ENCODE measurements around the gene KANK4. TPM values are rescaled to one million over a fixed set of nuclear protein-coding genes. Genes with fewer than 3 reads are reported as not detected.

The KANK4 gene
- total and polyA plus RNA-seq, 3 donors from 2014 or later: 2.4 to 5.2 (median 2.9) TPM

- Histone ChIP-seq H3K27me3 (no peaks in the 10 kb centered on the region), H3K4me3 (no peak overlapping the region), H3K27ac (no peak overlapping the region), H3K36me3 (ENCODE audit: low read depth, missing control alignments) (no peaks in the 10 kb centered on the region), H3K4me1 (no peaks in the 10 kb centered on the region), H3K9me3 (no peaks in the 10 kb centered on the region)
- DNase-seq: no peak
- intact Hi-C loops (cut with DNase I; ENCODE audit: low total_unique reads): no loop called here
- 83 to 93% methylated on average over 5 of the region's 5 CpGs for WGBS, 2 donors
- TF ChIP-seq CTCF (IDR thresholded peaks at IDR 0.05) (no peak), POLR2A (IDR thresholded peaks at IDR 0.05) (no peak)
Observed at GRCh38 chr1:62315387-62315786, 3.8 kb downstream of the KANK4 start.

- H3K4me3 ChIP-seq: no peak overlapping the region
- DNase-seq: no peak
- H3K27ac ChIP-seq: no peak overlapping the region
- TF ChIP-seq CTCF (IDR thresholded peaks at IDR 0.05) (no peak), POLR2A (IDR thresholded peaks at IDR 0.05) (no peak)
- no peaks in the 10 kb centered on the region for H3K4me1 ChIP-seq
- intact Hi-C loops (cut with DNase I; ENCODE audit: low total_unique reads): no loop called here
- H3K27me3 ChIP-seq: no peaks in the 10 kb centered on the region
- no peaks in the 10 kb centered on the region for H3K36me3 ChIP-seq (ENCODE audit: low read depth, missing control alignments)
- 78 to 85% methylated on average over 16 of the region's 16 CpGs for WGBS, 2 donors
- no peaks in the 10 kb centered on the region for H3K9me3 ChIP-seq
Observed at GRCh38 chr1:62314454-62315350, 4.5 kb downstream of the KANK4 start.

GRCh38 chr1:62312698-62313097 is 6.5 kb downstream of the KANK4 start:
- no peak overlapping the region for H3K27ac ChIP-seq
- 36 to 38% methylated on average over 4 of the region's 4 CpGs for WGBS, 2 donors

DNA sequence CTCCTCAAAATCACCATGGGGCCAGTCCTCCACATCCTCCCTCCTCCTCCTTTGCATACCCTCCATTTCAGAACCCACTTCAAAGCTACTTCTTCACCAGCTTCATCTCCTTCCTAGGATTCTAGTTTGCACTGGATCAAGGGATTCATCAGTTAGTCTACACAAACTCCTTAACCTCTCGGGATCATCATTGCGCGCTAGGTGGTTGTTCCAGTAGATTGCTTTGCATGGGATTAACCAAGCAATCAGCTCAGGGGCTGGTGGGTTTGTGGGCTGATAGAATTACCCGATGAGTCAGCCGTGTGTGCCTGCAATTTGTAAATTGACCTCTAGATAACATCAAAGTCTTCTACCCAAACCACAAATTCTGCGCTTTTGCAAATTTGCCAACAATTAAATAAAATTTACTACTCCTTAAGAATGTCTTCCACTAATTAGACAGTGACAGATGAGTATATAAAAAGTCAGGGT is 7.7 kb downstream of the KANK4 start:
- WGBS, 2 donors: 82 to 90% methylated on average over 6 of the region's 6 CpGs
- TF ChIP-seq POLR2A (IDR thresholded peaks at IDR 0.05) (no peak), CTCF (IDR thresholded peaks at IDR 0.05) (no peak)
- H3K27ac ChIP-seq: no peak overlapping the region
- H3K27me3 ChIP-seq: no peaks in the 10 kb centered on the region
- H3K4me1 ChIP-seq: no peaks in the 10 kb centered on the region
- no peak overlapping the region for H3K4me3 ChIP-seq
- no peaks in the 10 kb centered on the region for H3K9me3 ChIP-seq
- no peaks in the 10 kb centered on the region for H3K36me3 ChIP-seq (ENCODE audit: low read depth, missing control alignments)
- DNase-seq: no peak
- intact Hi-C loops (cut with DNase I; ENCODE audit: low total_unique reads): no loop called here

More at GRCh38 chr1:62312698-62313097, 6.5 kb downstream of the KANK4 start:
- no peaks in the 10 kb centered on the region for H3K27me3 ChIP-seq
- no peak overlapping the region for H3K4me3 ChIP-seq
- intact Hi-C loops (cut with DNase I; ENCODE audit: low total_unique reads): no loop called here
- TF ChIP-seq POLR2A (IDR thresholded peaks at IDR 0.05) (no peak), CTCF (IDR thresholded peaks at IDR 0.05) (no peak)
- no peak for DNase-seq
- H3K36me3 ChIP-seq (ENCODE audit: low read depth, missing control alignments): no peaks in the 10 kb centered on the region
- H3K4me1 ChIP-seq: no peaks in the 10 kb centered on the region
- H3K9me3 ChIP-seq: no peaks in the 10 kb centered on the region

Data from testis (tissue), 3 donors.